WTC11 (cell line): ENCODE data around the gene CNTFR.

Source experiments
- AR ChIP-seq: fragments of 250-450 bp; sonication (Bioruptor Pico); IDR thresholded peaks from 2 replicates; pipeline ENCODE4 v1.9.0; 2021; ENCODE audit warnings: mild to moderate bottlenecking
- CTCF ChIP-seq: fragments of 200-600 bp; IDR thresholded peaks from 2 replicates; pipeline ENCODE4 v1.8.0; 2022; ENCODE audit warnings: antibody characterized with exemption
- FOXJ3 ChIP-seq: sonication (generic); formaldehyde crosslinking; IDR thresholded peaks from 2 replicates; pipeline ENCODE4 v1.9.0; 2021; ENCODE audit warnings: missing genetic modification reagents, mild to moderate bottlenecking, borderline replicate concordance
- NFE2L1 ChIP-seq: sonication (generic); formaldehyde crosslinking; IDR thresholded peaks from 2 replicates; pipeline ENCODE4 v1.8.1; 2023; ENCODE audit warnings: missing genetic modification reagents
- NR3C1 ChIP-seq: sonication (generic); formaldehyde crosslinking; conservative IDR thresholded peaks from 2 replicates; pipeline ENCODE4 v1.8.1; 2023; ENCODE audit warnings: low read depth, mild to moderate bottlenecking, missing genetic modification reagents
- TCF7 ChIP-seq: sonication (generic); formaldehyde crosslinking; IDR thresholded peaks from 2 replicates; pipeline ENCODE4 v1.8.0; 2022; ENCODE audit warnings: mild to moderate bottlenecking, low read depth, missing genetic modification reagents, moderate library complexity
- TP53 ChIP-seq: sonication (generic); formaldehyde crosslinking; IDR thresholded peaks from 2 replicates; pipeline ENCODE4 v1.8.1; 2023; ENCODE audit warnings: mild to moderate bottlenecking, missing genetic modification reagents
- ZMAT4 ChIP-seq: fragments of 250-450 bp; sonication (Bioruptor Pico); IDR thresholded peaks from 2 replicates; pipeline ENCODE4 v1.9.0; 2021; ENCODE audit warnings: mild to moderate bottlenecking
- ZNF138 ChIP-seq: sonication (generic); formaldehyde crosslinking; conservative IDR thresholded peaks from 2 replicates; pipeline ENCODE4 v1.8.1; 2022; ENCODE audit warnings: mild to moderate bottlenecking, moderate library complexity, missing genetic modification reagents
- ZNF232 ChIP-seq: sonication (generic); formaldehyde crosslinking; IDR thresholded peaks from 2 replicates; pipeline ENCODE4 v1.8.0; 2022; ENCODE audit warnings: mild to moderate bottlenecking, missing genetic modification reagents
- TF ChIP-seq, protein P1 (sequence below): sonication (generic); formaldehyde crosslinking; IDR thresholded peaks from 2 replicates; pipeline ENCODE4 v1.8.1; 2023; ENCODE audit warnings: mild to moderate bottlenecking, missing genetic modification reagents
- TF ChIP-seq, protein P2 (sequence below): sonication (generic); formaldehyde crosslinking; IDR thresholded peaks from 2 replicates; pipeline ENCODE4 v1.8.0; 2022; ENCODE audit warnings: mild to moderate bottlenecking, missing genetic modification reagents
- TF ChIP-seq, protein P3 (sequence below): sonication (generic); formaldehyde crosslinking; IDR thresholded peaks from 2 replicates; pipeline ENCODE4 v1.8.0; 2022; ENCODE audit warnings: missing genetic modification reagents
- TF ChIP-seq, protein P4 (sequence below): sonication (generic); formaldehyde crosslinking; IDR thresholded peaks from 2 replicates; pipeline ENCODE4 v1.8.1; 2022; ENCODE audit warnings: low read depth, missing genetic modification reagents, borderline replicate concordance

GRCh38 chr9:34562135-34562745, 27.3 kb downstream of the CNTFR start:
- no peak for TF ChIP-seq TP53
- TF ChIP-seq NFE2L1 = no peak
- no peak for TF ChIP-seq ZNF232
- TF ChIP-seq CTCF = peak; percentile 95
- TF ChIP-seq, protein P1, sequence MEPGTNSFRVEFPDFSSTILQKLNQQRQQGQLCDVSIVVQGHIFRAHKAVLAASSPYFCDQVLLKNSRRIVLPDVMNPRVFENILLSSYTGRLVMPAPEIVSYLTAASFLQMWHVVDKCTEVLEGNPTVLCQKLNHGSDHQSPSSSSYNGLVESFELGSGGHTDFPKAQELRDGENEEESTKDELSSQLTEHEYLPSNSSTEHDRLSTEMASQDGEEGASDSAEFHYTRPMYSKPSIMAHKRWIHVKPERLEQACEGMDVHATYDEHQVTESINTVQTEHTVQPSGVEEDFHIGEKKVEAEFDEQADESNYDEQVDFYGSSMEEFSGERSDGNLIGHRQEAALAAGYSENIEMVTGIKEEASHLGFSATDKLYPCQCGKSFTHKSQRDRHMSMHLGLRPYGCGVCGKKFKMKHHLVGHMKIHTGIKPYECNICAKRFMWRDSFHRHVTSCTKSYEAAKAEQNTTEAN (CRISPR knock-in tag) = no peak
- no peak for TF ChIP-seq FOXJ3 (CRISPR knock-in tag)
- TF ChIP-seq AR = no peak
- no peak for TF ChIP-seq ZNF138 (CRISPR knock-in tag)
- TF ChIP-seq, protein P2, sequence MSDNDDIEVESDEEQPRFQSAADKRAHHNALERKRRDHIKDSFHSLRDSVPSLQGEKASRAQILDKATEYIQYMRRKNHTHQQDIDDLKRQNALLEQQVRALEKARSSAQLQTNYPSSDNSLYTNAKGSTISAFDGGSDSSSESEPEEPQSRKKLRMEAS (CRISPR knock-in tag) = no peak
- no peak for TF ChIP-seq TCF7 (CRISPR knock-in tag)
- TF ChIP-seq, protein P3, sequence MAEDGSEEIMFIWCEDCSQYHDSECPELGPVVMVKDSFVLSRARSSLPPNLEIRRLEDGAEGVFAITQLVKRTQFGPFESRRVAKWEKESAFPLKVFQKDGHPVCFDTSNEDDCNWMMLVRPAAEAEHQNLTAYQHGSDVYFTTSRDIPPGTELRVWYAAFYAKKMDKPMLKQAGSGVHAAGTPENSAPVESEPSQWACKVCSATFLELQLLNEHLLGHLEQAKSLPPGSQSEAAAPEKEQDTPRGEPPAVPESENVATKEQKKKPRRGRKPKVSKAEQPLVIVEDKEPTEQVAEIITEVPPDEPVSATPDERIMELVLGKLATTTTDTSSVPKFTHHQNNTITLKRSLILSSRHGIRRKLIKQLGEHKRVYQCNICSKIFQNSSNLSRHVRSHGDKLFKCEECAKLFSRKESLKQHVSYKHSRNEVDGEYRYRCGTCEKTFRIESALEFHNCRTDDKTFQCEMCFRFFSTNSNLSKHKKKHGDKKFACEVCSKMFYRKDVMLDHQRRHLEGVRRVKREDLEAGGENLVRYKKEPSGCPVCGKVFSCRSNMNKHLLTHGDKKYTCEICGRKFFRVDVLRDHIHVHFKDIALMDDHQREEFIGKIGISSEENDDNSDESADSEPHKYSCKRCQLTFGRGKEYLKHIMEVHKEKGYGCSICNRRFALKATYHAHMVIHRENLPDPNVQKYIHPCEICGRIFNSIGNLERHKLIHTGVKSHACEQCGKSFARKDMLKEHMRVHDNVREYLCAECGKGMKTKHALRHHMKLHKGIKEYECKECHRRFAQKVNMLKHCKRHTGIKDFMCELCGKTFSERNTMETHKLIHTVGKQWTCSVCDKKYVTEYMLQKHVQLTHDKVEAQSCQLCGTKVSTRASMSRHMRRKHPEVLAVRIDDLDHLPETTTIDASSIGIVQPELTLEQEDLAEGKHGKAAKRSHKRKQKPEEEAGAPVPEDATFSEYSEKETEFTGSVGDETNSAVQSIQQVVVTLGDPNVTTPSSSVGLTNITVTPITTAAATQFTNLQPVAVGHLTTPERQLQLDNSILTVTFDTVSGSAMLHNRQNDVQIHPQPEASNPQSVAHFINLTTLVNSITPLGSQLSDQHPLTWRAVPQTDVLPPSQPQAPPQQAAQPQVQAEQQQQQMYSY (CRISPR knock-in tag) = no peak
- TF ChIP-seq ZMAT4 (CRISPR knock-in tag) = no peak
- TF ChIP-seq NR3C1 (CRISPR knock-in tag) = no peak
- TF ChIP-seq, protein P4, sequence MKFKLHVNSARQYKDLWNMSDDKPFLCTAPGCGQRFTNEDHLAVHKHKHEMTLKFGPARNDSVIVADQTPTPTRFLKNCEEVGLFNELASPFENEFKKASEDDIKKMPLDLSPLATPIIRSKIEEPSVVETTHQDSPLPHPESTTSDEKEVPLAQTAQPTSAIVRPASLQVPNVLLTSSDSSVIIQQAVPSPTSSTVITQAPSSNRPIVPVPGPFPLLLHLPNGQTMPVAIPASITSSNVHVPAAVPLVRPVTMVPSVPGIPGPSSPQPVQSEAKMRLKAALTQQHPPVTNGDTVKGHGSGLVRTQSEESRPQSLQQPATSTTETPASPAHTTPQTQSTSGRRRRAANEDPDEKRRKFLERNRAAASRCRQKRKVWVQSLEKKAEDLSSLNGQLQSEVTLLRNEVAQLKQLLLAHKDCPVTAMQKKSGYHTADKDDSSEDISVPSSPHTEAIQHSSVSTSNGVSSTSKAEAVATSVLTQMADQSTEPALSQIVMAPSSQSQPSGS (CRISPR knock-in tag) = no peak
